ENCODE data around the gene CDKAL1.

CDKAL1 gene

DNA sequence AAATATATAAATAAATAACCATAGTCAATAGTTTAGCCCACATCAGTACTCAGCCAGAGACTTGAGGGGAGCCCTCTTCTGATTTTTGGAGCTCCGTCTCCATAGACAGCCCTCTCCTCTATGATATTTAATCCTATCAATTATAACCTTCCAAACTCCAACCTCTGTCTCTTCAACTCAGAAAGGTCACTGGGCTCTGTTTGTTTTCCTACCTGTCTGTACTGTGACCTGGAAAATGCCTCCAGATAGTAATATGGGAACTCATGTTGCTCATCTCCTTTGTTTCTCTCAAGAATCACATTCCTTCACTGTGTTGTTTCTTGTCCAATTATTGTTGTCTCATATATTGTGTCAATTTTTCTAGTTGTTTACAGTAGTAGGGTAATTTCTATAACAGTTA is 409.7 kb downstream of the CDKAL1 start:
- Histone ChIP-seq H3K36me3 (replicated peaks in 1 of 2; ENCODE audit: control insufficient read depth in 2 of 2, insufficient read depth in 2 of 2, low read length in 2 of 2) (no peaks in the 10 kb centered on the region), H2BK15ac (ENCODE audit: low read length) (no peak overlapping the region), H3K14ac (ENCODE audit: low read length) (no peak overlapping the region), H3K9me3 (replicated peaks in 1 of 2; ENCODE audit: control insufficient read depth in 2 of 2, insufficient read depth in 1 of 2, low read depth in 1 of 2, low read length in 2 of 2) (peaks cover 0 to 9% of the 10 kb centered on the region in 2 donors), H3K18ac (ENCODE audit: low read length) (no peak overlapping the region), H2AFZ (ENCODE audit: low read length) (no peak overlapping the region), H3K4me3 (ENCODE audit: low read length in 2 of 2) (no peak overlapping the region), H3K9ac (ENCODE audit: low read depth, low read length, poor library complexity) (no peak overlapping the region), H4K8ac (ENCODE audit: low read depth, low read length) (no peak overlapping the region), H2BK5ac (ENCODE audit: low read length) (no peak overlapping the region), H2BK120ac (ENCODE audit: low read depth, low read length) (no peak overlapping the region), H3K79me1 (ENCODE audit: low read depth, low read length) (no peaks in the 10 kb centered on the region), H2BK12ac (ENCODE audit: low read length) (no peak overlapping the region), H3K27me3 (ENCODE audit: control insufficient read depth in 3 of 3, insufficient read depth in 3 of 3, low read depth in 1 of 3, low read length in 3 of 3) (no peaks in the 10 kb centered on the region), H3K4me2 (ENCODE audit: insufficient read depth, low read length, poor library complexity, severe bottlenecking) (no peak overlapping the region), H3K23ac (ENCODE audit: low read depth, low read length, poor library complexity) (no peak overlapping the region), H4K91ac (ENCODE audit: low read depth, low read length, poor library complexity) (no peak overlapping the region), H3K4me1 (ENCODE audit: control insufficient read depth in 2 of 2, insufficient read depth in 1 of 2, low read depth in 1 of 2, low read length in 2 of 2) (no peaks in the 10 kb centered on the region), H3K27ac (replicated peaks; ENCODE audit: low read length) (no peak overlapping the region), H3K4ac (ENCODE audit: low read length) (no peak overlapping the region), H2AK5ac (ENCODE audit: low read depth, low read length) (no peak overlapping the region)
- DNase-seq (ENCODE audit: low spot score) = no peak
- no CpG with 5 or more reads among the region's 1 CpG for WGBS, 2 donors (ENCODE audit: extremely low coverage in 2 of 2, insufficient read length in 2 of 2, insufficient replicate concordance in 1 of 2)

DNA sequence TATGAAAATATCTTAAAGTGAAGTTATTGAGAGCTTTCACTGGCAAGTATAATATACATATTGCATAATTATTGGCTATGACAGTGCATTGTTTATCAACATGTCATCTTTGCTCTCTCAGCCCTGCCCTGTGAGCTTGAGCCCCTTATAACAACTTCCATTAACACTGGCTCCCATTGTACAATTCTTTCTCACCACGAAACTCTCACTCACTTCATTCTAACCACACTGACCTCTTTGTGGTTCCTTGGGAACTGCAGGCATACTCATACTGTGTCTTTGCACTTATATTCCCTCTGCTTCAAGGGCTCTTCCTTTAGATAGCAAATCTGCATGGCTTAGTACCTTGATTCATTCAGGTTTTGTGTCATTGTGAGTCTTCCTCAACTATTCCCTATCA is 411.8 kb downstream of the CDKAL1 start:
- Histone ChIP-seq H3K4me2 (ENCODE audit: insufficient read depth, low read length, poor library complexity, severe bottlenecking) (no peak overlapping the region), H3K4me1 (ENCODE audit: control insufficient read depth in 2 of 2, insufficient read depth in 1 of 2, low read depth in 1 of 2, low read length in 2 of 2) (no peaks in the 10 kb centered on the region), H3K14ac (ENCODE audit: low read length) (no peak overlapping the region), H3K9me3 (replicated peaks in 1 of 2; ENCODE audit: control insufficient read depth in 2 of 2, insufficient read depth in 1 of 2, low read depth in 1 of 2, low read length in 2 of 2) (peaks cover 0 to 9% of the 10 kb centered on the region in 2 donors), H2AK5ac (ENCODE audit: low read depth, low read length) (no peak overlapping the region), H3K23ac (ENCODE audit: low read depth, low read length, poor library complexity) (no peak overlapping the region), H3K18ac (ENCODE audit: low read length) (no peak overlapping the region), H3K4ac (ENCODE audit: low read length) (no peak overlapping the region), H2BK15ac (ENCODE audit: low read length) (no peak overlapping the region), H3K36me3 (replicated peaks in 1 of 2; ENCODE audit: control insufficient read depth in 2 of 2, insufficient read depth in 2 of 2, low read length in 2 of 2) (no peaks in the 10 kb centered on the region), H3K79me1 (ENCODE audit: low read depth, low read length) (no peaks in the 10 kb centered on the region), H4K8ac (ENCODE audit: low read depth, low read length) (no peak overlapping the region), H3K27me3 (ENCODE audit: control insufficient read depth in 3 of 3, insufficient read depth in 3 of 3, low read depth in 1 of 3, low read length in 3 of 3) (no peaks in the 10 kb centered on the region), H4K91ac (ENCODE audit: low read depth, low read length, poor library complexity) (no peak overlapping the region), H3K4me3 (ENCODE audit: low read length in 2 of 2) (no peak overlapping the region), H3K27ac (replicated peaks; ENCODE audit: low read length) (no peak overlapping the region), H2BK120ac (ENCODE audit: low read depth, low read length) (no peak overlapping the region), H2BK5ac (ENCODE audit: low read length) (no peak overlapping the region), H2BK12ac (ENCODE audit: low read length) (no peak overlapping the region), H2AFZ (ENCODE audit: low read length) (no peak overlapping the region), H3K9ac (ENCODE audit: low read depth, low read length, poor library complexity) (no peak overlapping the region)
- 100% methylated on average over 1 of the region's 1 CpG; no CpG with 5 or more reads in 1 of the 2 donors for WGBS, 2 donors (ENCODE audit: extremely low coverage in 2 of 2, insufficient read length in 2 of 2, insufficient replicate concordance in 1 of 2)
- DNase-seq (ENCODE audit: low spot score) = no peak

GRCh38 chr6:20946890-20947289 is 412.6 kb downstream of the CDKAL1 start:
- H2BK12ac ChIP-seq (ENCODE audit: low read length) = no peak overlapping the region
- no peaks in the 10 kb centered on the region for H3K79me1 ChIP-seq (ENCODE audit: low read depth, low read length)
- no peak overlapping the region for H4K91ac ChIP-seq (ENCODE audit: low read depth, low read length, poor library complexity)
- H3K14ac ChIP-seq (ENCODE audit: low read length) = no peak overlapping the region
- H2BK15ac ChIP-seq (ENCODE audit: low read length) = no peak overlapping the region
- H3K4me3 ChIP-seq (ENCODE audit: low read length in 2 of 2) = no peak overlapping the region
- no peak overlapping the region for H3K23ac ChIP-seq (ENCODE audit: low read depth, low read length, poor library complexity)
- H3K36me3 ChIP-seq (replicated peaks in 1 of 2; ENCODE audit: control insufficient read depth in 2 of 2, insufficient read depth in 2 of 2, low read length in 2 of 2) = no peaks in the 10 kb centered on the region
- H3K4ac ChIP-seq (ENCODE audit: low read length) = no peak overlapping the region
- H3K4me2 ChIP-seq (ENCODE audit: insufficient read depth, low read length, poor library complexity, severe bottlenecking) = no peak overlapping the region
- H3K27ac ChIP-seq (replicated peaks; ENCODE audit: low read length) = no peak overlapping the region
- H3K27me3 ChIP-seq (ENCODE audit: control insufficient read depth in 3 of 3, insufficient read depth in 3 of 3, low read depth in 1 of 3, low read length in 3 of 3) = no peaks in the 10 kb centered on the region
- no peak overlapping the region for H2AK5ac ChIP-seq (ENCODE audit: low read depth, low read length)
- no peak overlapping the region for H2BK120ac ChIP-seq (ENCODE audit: low read depth, low read length)
- H3K9me3 ChIP-seq (replicated peaks in 1 of 2; ENCODE audit: control insufficient read depth in 2 of 2, insufficient read depth in 1 of 2, low read depth in 1 of 2, low read length in 2 of 2) = peaks cover 0 to 9% of the 10 kb centered on the region in 2 donors
- H3K9ac ChIP-seq (ENCODE audit: low read depth, low read length, poor library complexity) = no peak overlapping the region
- DNase-seq (ENCODE audit: low spot score) = no peak
- H2BK5ac ChIP-seq (ENCODE audit: low read length) = no peak overlapping the region
- no peaks in the 10 kb centered on the region for H3K4me1 ChIP-seq (ENCODE audit: control insufficient read depth in 2 of 2, insufficient read depth in 1 of 2, low read depth in 1 of 2, low read length in 2 of 2)
- H2AFZ ChIP-seq (ENCODE audit: low read length) = no peak overlapping the region
- no peak overlapping the region for H3K18ac ChIP-seq (ENCODE audit: low read length)
- no CpG with 5 or more reads among the region's 2 CpGs for WGBS, 2 donors (ENCODE audit: extremely low coverage in 2 of 2, insufficient read length in 2 of 2, insufficient replicate concordance in 1 of 2)
- H4K8ac ChIP-seq (ENCODE audit: low read depth, low read length) = no peak overlapping the region

DNA sequence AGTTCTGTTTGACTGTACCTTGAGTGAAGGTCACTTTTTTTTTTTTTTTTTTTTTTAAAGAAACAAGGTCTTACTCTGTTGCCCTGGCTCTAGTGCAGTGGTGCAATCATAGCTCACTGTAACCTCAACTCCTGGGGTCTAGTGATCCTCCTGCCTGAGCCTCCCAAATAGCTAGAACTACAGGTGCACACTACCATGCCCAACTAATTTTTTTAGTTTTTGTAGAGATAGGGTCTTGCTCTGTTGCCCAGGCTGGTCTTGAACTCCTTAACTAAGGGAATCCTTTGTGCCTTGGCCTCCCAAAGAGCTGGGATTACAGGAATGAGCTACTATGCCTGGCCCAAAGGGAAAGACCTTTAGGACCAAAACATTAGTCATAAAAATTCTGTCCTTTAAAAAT is 413.7 kb downstream of the CDKAL1 start:
- no peak overlapping the region for H2AK5ac ChIP-seq (ENCODE audit: low read depth, low read length)
- H2BK5ac ChIP-seq (ENCODE audit: low read length) = no peak overlapping the region
- DNase-seq (ENCODE audit: low spot score) = no peak
- no peak overlapping the region for H3K23ac ChIP-seq (ENCODE audit: low read depth, low read length, poor library complexity)
- no peak overlapping the region for H3K4ac ChIP-seq (ENCODE audit: low read length)
- H3K9me3 ChIP-seq (replicated peaks in 1 of 2; ENCODE audit: control insufficient read depth in 2 of 2, insufficient read depth in 1 of 2, low read depth in 1 of 2, low read length in 2 of 2) = peaks cover 0 to 7% of the 10 kb centered on the region in 2 donors
- no peaks in the 10 kb centered on the region for H3K79me1 ChIP-seq (ENCODE audit: low read depth, low read length)
- H3K4me2 ChIP-seq (ENCODE audit: insufficient read depth, low read length, poor library complexity, severe bottlenecking) = no peak overlapping the region
- H3K9ac ChIP-seq (ENCODE audit: low read depth, low read length, poor library complexity) = no peak overlapping the region
- no peak overlapping the region for H2BK12ac ChIP-seq (ENCODE audit: low read length)
- H3K27me3 ChIP-seq (ENCODE audit: control insufficient read depth in 3 of 3, insufficient read depth in 3 of 3, low read depth in 1 of 3, low read length in 3 of 3) = no peaks in the 10 kb centered on the region
- H3K14ac ChIP-seq (ENCODE audit: low read length) = no peak overlapping the region
- no peak overlapping the region for H3K18ac ChIP-seq (ENCODE audit: low read length)
- no peaks in the 10 kb centered on the region for H3K36me3 ChIP-seq (replicated peaks in 1 of 2; ENCODE audit: control insufficient read depth in 2 of 2, insufficient read depth in 2 of 2, low read length in 2 of 2)
- H2BK120ac ChIP-seq (ENCODE audit: low read depth, low read length) = no peak overlapping the region
- H4K8ac ChIP-seq (ENCODE audit: low read depth, low read length) = no peak overlapping the region
- H3K4me1 ChIP-seq (ENCODE audit: control insufficient read depth in 2 of 2, insufficient read depth in 1 of 2, low read depth in 1 of 2, low read length in 2 of 2) = peaks cover 0 to 4% of the 10 kb centered on the region in 2 donors
- no peak overlapping the region for H4K91ac ChIP-seq (ENCODE audit: low read depth, low read length, poor library complexity)
- H2BK15ac ChIP-seq (ENCODE audit: low read length) = no peak overlapping the region
- no peak overlapping the region for H3K4me3 ChIP-seq (ENCODE audit: low read length in 2 of 2)
- H2AFZ ChIP-seq (ENCODE audit: low read length) = no peak overlapping the region
- no peak overlapping the region for H3K27ac ChIP-seq (replicated peaks; ENCODE audit: low read length)

Data from neuronal stem cell (in vitro differentiated cells).